Fibroblast of skin of right biceps (primary cell): ENCODE data around the gene ZNF784.

Experiments used
- DNase-seq: peaks from one replicate; pipeline ENCODE4 v3.0.0-alpha.2; 2013

ZNF784 gene

GRCh38 chr19:55643003-55643886 lies 18.9 kb upstream of the ZNF784 start, which contains the start of gene ZNF581:
Gene ZNF581, plus strand, starts transcription at chr19:55643649. Its CDS starts 923 bp downstream, at chr19:55644572.
- peak; percentile 74 for DNase-seq

GRCh38 chr19:55642153-55643002 lies 18.0 kb upstream of the ZNF784 start:
- DNase-seq = no peak

- DNase-seq = no peak
Observed at GRCh38 chr19:55641426-55642152, 17.2 kb upstream of the ZNF784 start.

GRCh38 chr19:55640577-55641425 lies 16.4 kb upstream of the ZNF784 start, which contains the start of gene ZNF580:
Gene ZNF580, plus strand, starts transcription at chr19:55641002. Its CDS starts 1,507 bp downstream, at chr19:55642509.
- peak; percentile 85 for DNase-seq

- peak; percentile 79 for DNase-seq
Observed at GRCh38 chr19:55640043-55640576, 15.7 kb upstream of the ZNF784 start.

- peak; percentile 51 for DNase-seq
Observed at GRCh38 chr19:55638864-55639359, 14.5 kb upstream of the ZNF784 start.

- no peak for DNase-seq
Observed at GRCh38 chr19:55637534-55637933, 13.2 kb upstream of the ZNF784 start.

- no peak for DNase-seq
Observed at GRCh38 chr19:55636723-55637122, 12.4 kb upstream of the ZNF784 start.

GRCh38 chr19:55635856-55636440 lies 11.6 kb upstream of the ZNF784 start:
- no peak for DNase-seq

GRCh38 chr19:55635334-55635717 lies 11.0 kb upstream of the ZNF784 start:
- no peak for DNase-seq

GRCh38 chr19:55633861-55634260 lies 9.5 kb upstream of the ZNF784 start:
- no peak for DNase-seq

- peak; percentile 88 for DNase-seq
Observed at GRCh38 chr19:55632463-55632834, 8.1 kb upstream of the ZNF784 start.

GRCh38 chr19:55626350-55626749 lies 2.0 kb upstream of the ZNF784 start:
- DNase-seq = no peak

GRCh38 chr19:55625004-55625326 lies 599 bp upstream of the ZNF784 start:
- no peak for DNase-seq

- DNase-seq = no peak
Observed at GRCh38 chr19:55623561-55623960, 805 bp downstream of the ZNF784 start.

GRCh38 chr19:55623130-55623529 lies 1.2 kb downstream of the ZNF784 start:
- no peak for DNase-seq

- DNase-seq = no peak
Observed at GRCh38 chr19:55622242-55622969, 2.0 kb downstream of the ZNF784 start.

- no peak for DNase-seq
Observed at GRCh38 chr19:55621673-55622231, 2.6 kb downstream of the ZNF784 start.

GRCh38 chr19:55621205-55621672 lies 3.1 kb downstream of the ZNF784 start:
- DNase-seq = no peak
